HepG2 (cell line): ENCODE measurements around the gene RUNX3. TPM values are rescaled to one million over a fixed set of nuclear protein-coding genes. Genes with fewer than 3 reads are reported as not detected.

ENCODE experiments used
- ATAC-seq: fragments of 200-7000 bp; cut with Tn5 transposase; 3 replicates; pipeline ENCODE4 v1.9.1; 2020; ENCODE audit warnings: mild to moderate bottlenecking, moderate library complexity
- BruUV-seq: library from RNA; stranded (reverse); fragments of 400-500 nt; replicated peaks from 2 replicates; lab custom pipeline; 2021; lab: Mats Ljungman, UMichigan
- CTCF ChIA-PET: fragments of 300-600 bp; formaldehyde crosslinking; extraction: SDS; loops from one replicate; lab custom pipeline; 2021; ENCODE audit warnings: low total read pairs, inconsistent platforms, low intra/inter-chr PET ratio; lab: Yijun Ruan, JAX
- POLR2A ChIA-PET: fragments of 350-600 bp; sonication (Branson Sonifier 250); formaldehyde crosslinking; loops from one replicate; lab custom pipeline; 2020; ENCODE audit warnings: antibody characterized with exemption, inconsistent platforms; lab: Yijun Ruan, JAX
- DNase-seq: peaks from one replicate; pipeline ENCODE4 v3.0.0-alpha.2; 2015; ENCODE audit warnings: low spot score
- FAIRE-seq: peaks from 3 replicates; lab custom pipeline; 2011; peaks lifted over from hg19 to GRCh38; lab: Jason Lieb, UNC
- H2AFZ ChIP-seq: one replicate; pipeline ENCODE4 v1.6.1; 2011; ENCODE audit warnings: low read length, inconsistent platforms
- H3K27ac ChIP-seq: fragments of 300-600 bp; 3 replicates; pipeline ENCODE4 v1.8.0; 2011; ENCODE audit warnings: mixed run types, mild to moderate bottlenecking, mixed read lengths, low read length, inconsistent platforms; ENCODE audit not compliant: insufficient read depth; ENCODE audit errors: extremely low read length
- H3K27me3 ChIP-seq, 2 experiments: fragments of 200-600 bp in 1 of 2; 2 replicates in 1 of 2; 3 replicates in 1 of 2; pipeline versions ENCODE4 v1.6.0 to v1.8.0; 2011; ENCODE audit warnings: low read length in 2 of 2, mild to moderate bottlenecking in 2 of 2, moderate library complexity in 2 of 2, inconsistent platforms in 1 of 2; ENCODE audit not compliant: insufficient read depth in 2 of 2, control insufficient read depth in 1 of 2
- H3K36me3 ChIP-seq, 2 experiments: fragments of 200-600 bp in 1 of 2; replicated peaks in 1 of 2; 2 replicates in 1 of 2; 3 replicates in 1 of 2; pipeline versions ENCODE4 v1.5.1 to v1.8.0; 2011; ENCODE audit warnings: low read length in 2 of 2, inconsistent platforms in 1 of 2; ENCODE audit not compliant: insufficient read depth in 2 of 2, control insufficient read depth in 1 of 2
- H3K4me1 ChIP-seq: 2 replicates; pipeline ENCODE4 v1.5.1; 2012; ENCODE audit warnings: low read length, inconsistent platforms; ENCODE audit not compliant: insufficient read depth
- H3K4me2 ChIP-seq: 2 replicates; pipeline ENCODE4 v1.6.0; 2011; ENCODE audit warnings: low read depth, low read length, inconsistent platforms
- H3K4me3 ChIP-seq, 3 experiments: fragments of 200-600 bp in 1 of 3; sonication (generic), shearing (Covaris generic) in 1 of 3; replicated peaks in 1 of 3; 2 replicates each; pipeline ENCODE4 v1.5.1; 2011 to 2016; ENCODE audit warnings: low read length in 3 of 3, inconsistent platforms in 2 of 3, low read depth in 2 of 3, mild to moderate bottlenecking in 2 of 3, control low read depth in 1 of 3, mixed read lengths in 1 of 3; ENCODE audit not compliant: insufficient read depth in 1 of 3
- H3K79me2 ChIP-seq: one replicate; pipeline ENCODE4 v1.6.1; 2011; ENCODE audit warnings: low read length, inconsistent platforms; ENCODE audit not compliant: insufficient read depth
- H3K9ac ChIP-seq: 2 replicates; pipeline ENCODE4 v1.6.0; 2011; ENCODE audit warnings: mild to moderate bottlenecking, low read depth, low read length, inconsistent platforms; ENCODE audit not compliant: insufficient read depth
- H3K9me3 ChIP-seq: 2 replicates; pipeline ENCODE4 v1.5.1; 2012; ENCODE audit warnings: mild to moderate bottlenecking, low read length
- H4K20me1 ChIP-seq: 2 replicates; pipeline ENCODE4 v1.6.0; 2011; ENCODE audit warnings: inconsistent platforms, mild to moderate bottlenecking, low read length, moderate library complexity; ENCODE audit not compliant: insufficient read depth
- ATRX ChIP-seq: sonication (generic); formaldehyde crosslinking; IDR thresholded peaks from 2 replicates; pipeline ENCODE4 v1.4.0; 2020; ENCODE audit warnings: missing genetic modification reagents, borderline replicate concordance
- MEIS1 ChIP-seq: sonication (generic); formaldehyde crosslinking; IDR thresholded peaks from 2 replicates; pipeline ENCODE4 v1.9.0; 2021; ENCODE audit warnings: mild to moderate bottlenecking, missing genetic modification reagents, moderate library complexity, borderline replicate concordance
- NFATC3 ChIP-seq: sonication (generic); formaldehyde crosslinking; IDR thresholded peaks from 2 replicates; pipeline ENCODE4 v1.5.1; 2020; ENCODE audit warnings: mild to moderate bottlenecking, missing genetic modification reagents
- REPIN1 ChIP-seq: sonication (generic); formaldehyde crosslinking; IDR thresholded peaks from 2 replicates; pipeline ENCODE4 v1.8.0; 2022; ENCODE audit warnings: missing genetic modification reagents, low read depth, mild to moderate bottlenecking, borderline replicate concordance
- SRSF9 ChIP-seq: fragments of 200-400 bp; formaldehyde crosslinking; IDR thresholded peaks from 2 replicates; pipeline ENCODE4 v1.6.1; 2018; ENCODE audit warnings: borderline replicate concordance, mild to moderate bottlenecking, low read depth, low read length; ENCODE audit not compliant: insufficient read depth, poor library complexity, severe bottlenecking
- STAT6 ChIP-seq: sonication (generic); formaldehyde crosslinking; IDR thresholded peaks from 2 replicates; pipeline ENCODE4 v1.4.0; 2020; ENCODE audit warnings: missing genetic modification reagents, mild to moderate bottlenecking, borderline replicate concordance
- ZFY ChIP-seq: sonication (generic); formaldehyde crosslinking; IDR thresholded peaks from 2 replicates; pipeline ENCODE4 v1.4.0; 2020; ENCODE audit warnings: missing genetic modification reagents
- ZNF383 ChIP-seq: sonication (generic); formaldehyde crosslinking; IDR thresholded peaks from 2 replicates; pipeline ENCODE4 v1.4.0; 2020; ENCODE audit warnings: missing genetic modification reagents, mild to moderate bottlenecking, borderline replicate concordance
- ZSCAN29 ChIP-seq: sonication (generic); formaldehyde crosslinking; conservative IDR thresholded peaks from 2 replicates; pipeline ENCODE4 v1.4.0; 2020; ENCODE audit warnings: mild to moderate bottlenecking, missing genetic modification reagents
- WGBS: methylation state at CpG from one replicate; pipeline ENCODE4 v1.1.6; 2017; ENCODE audit warnings: low lambda C conversion rate; 5-methylcytosine and 5-hydroxymethylcytosine counted together
- in situ Hi-C: cut with HindIII; loops from 2 replicates; pipeline ENCODE4 v1.10.0; 2017; ENCODE audit warnings: low pct_unique_long_range_greater_than_20kb; ENCODE audit not compliant: extremely low pct_ligation_motif_present
- intact Hi-C: fragments of 100-400 bp; cut with micrococcal nuclease; formaldehyde crosslinking; loops from one replicate; pipeline ENCODE4 v1.10.0; 2022; ENCODE audit not compliant: unreplicated experiment
- polyA plus RNA-seq, 8 experiments: library from polyadenylated mRNA; depleted of rRNA in 3 of 8; stranded (reverse) in 7 of 8; unstranded in 1 of 8; fragments of >200 nt; fragmentation: Illumina TruSeq in 4 of 8; extraction: Trizol in 4 of 8; gene quantifications; 2 replicates each; pipeline versions ENCODE4 v1.2.1 to v1.2.3, GENCODE V29; 2011 to 2016; ENCODE audit warnings: low read depth in 4 of 8, missing spikeins in 1 of 8, mixed read lengths in 1 of 8; ENCODE audit not compliant: insufficient read depth in 1 of 8
- total RNA-seq, 5 experiments: library from RNA; depleted of rRNA; stranded (reverse); fragments of >200 nt; fragmentation: Illumina TruSeq; extraction: Trizol; gene quantifications; 2 replicates each; pipeline ENCODE4 v1.2.3, GENCODE V29; 2016; ENCODE audit warnings: low read depth in 1 of 5

The RUNX3 gene
- total and polyA plus RNA-seq, 2 of the 13 experiments (the other 11 are each of a cell fraction or from before 2014, with no cell fraction given) = 0.04 to 0.22 TPM

GRCh38 chr1:24886241-24886640 lies 43.8 kb downstream of the RUNX3 start:
- Histone ChIP-seq H3K4me1 (no peaks in the 10 kb centered on the region), H3K36me3 (no peaks in the 10 kb centered on the region), H2AFZ (no peak overlapping the region), H3K9ac (no peak overlapping the region), H3K9me3 (no peaks in the 10 kb centered on the region), H3K27me3 (no peaks in the 10 kb centered on the region), H3K4me2 (no peak overlapping the region), H4K20me1 (no peaks in the 10 kb centered on the region), H3K4me3 (no peak overlapping the region), H3K27ac (no peak overlapping the region), H3K79me2 (no peaks in the 10 kb centered on the region)
- in situ Hi-C loops (no loop called here), intact Hi-C loops (no loop called here)
- FAIRE-seq = no peak
- ChIA-PET CTCF (no interaction called here), POLR2A (no interaction called here)
- BruUV-seq = no TSS peak
- DNase-seq = no peak
- TF ChIP-seq ZSCAN29 = no peak
- no peak for TF ChIP-seq SRSF9
- no peak for TF ChIP-seq NFATC3 (CRISPR knock-in tag)
- no peak for TF ChIP-seq MEIS1 (CRISPR knock-in tag)
- TF ChIP-seq ZNF383 (CRISPR knock-in tag) = no peak
- WGBS = 38% methylated on average over 1 of the region's 1 CpG
- ATAC-seq = no peak

GRCh38 chr1:24884751-24885150 lies 45.3 kb downstream of the RUNX3 start:
- H3K9ac ChIP-seq = no peak overlapping the region
- no peaks in the 10 kb centered on the region for H3K36me3 ChIP-seq
- H3K27ac ChIP-seq = no peak overlapping the region
- H3K4me3 ChIP-seq = no peak overlapping the region
- H3K4me2 ChIP-seq = no peak overlapping the region
- BruUV-seq = no TSS peak
- ChIA-PET CTCF (no interaction called here), POLR2A (no interaction called here)
- no peak for DNase-seq
- no peaks in the 10 kb centered on the region for H3K9me3 ChIP-seq
- H3K27me3 ChIP-seq = no peaks in the 10 kb centered on the region
- ATAC-seq = no peak
- no peak overlapping the region for H2AFZ ChIP-seq
- no peak for FAIRE-seq
- TF ChIP-seq STAT6 (CRISPR knock-in tag) = no peak
- TF ChIP-seq REPIN1 (CRISPR knock-in tag) = no peak
- TF ChIP-seq ATRX (CRISPR knock-in tag) = no peak
- TF ChIP-seq ZFY (CRISPR knock-in tag) = no peak
- no peaks in the 10 kb centered on the region for H3K79me2 ChIP-seq
- H4K20me1 ChIP-seq = no peaks in the 10 kb centered on the region
- intact Hi-C loops (no loop called here), in situ Hi-C loops (no loop called here)
- H3K4me1 ChIP-seq = no peaks in the 10 kb centered on the region
